B cell (primary cell): ENCODE measurements around the gene SNTG2. TPM values are rescaled to one million over a fixed set of nuclear protein-coding genes. Genes with fewer than 3 reads are reported as not detected.

Experiments
- ATAC-seq: fragments of 200-7000 bp; cut with Tn5 transposase; one replicate; pipeline ENCODE4 v1.10.0; 2021; ENCODE audit warnings: low read depth, mild to moderate bottlenecking, moderate number of reproducible peaks, moderate library complexity
- CTCF ChIA-PET: fragments of 350-600 bp; sonication (Branson Sonifier 250); formaldehyde crosslinking; loops from one replicate; lab custom pipeline; 2021; ENCODE audit warnings: antibody characterized with exemption, inconsistent platforms; lab: Charles Lee
- POLR2A ChIA-PET: fragments of 350-600 bp; sonication (Branson Sonifier 250); formaldehyde crosslinking; loops from one replicate; lab custom pipeline; 2021; ENCODE audit warnings: antibody characterized with exemption; lab: Charles Lee
- DNase-seq: peaks from one replicate; pipeline ENCODE4 v3.0.0; 2013
- H2AFZ ChIP-seq: 2 replicates; pipeline ENCODE4 v1.6.1; 2012; ENCODE audit warnings: mild to moderate bottlenecking, low read depth, low read length; ENCODE audit not compliant: insufficient read depth, poor library complexity, severe bottlenecking
- H3K27ac ChIP-seq, 2 donors: 1 replicate in 1 of 2; 2 replicates in 1 of 2; pipeline ENCODE4 v1.5.1; 2012 to 2013; ENCODE audit warnings: low read length in 2 of 2, mild to moderate bottlenecking in 2 of 2, moderate library complexity in 1 of 2
- H3K27me3 ChIP-seq, 4 experiments: fragments of 200-600 bp in 1 of 4; sonication (generic) in 1 of 4; replicated peaks in 1 of 4; 1 replicate in 2 of 4; 2 replicates in 2 of 4; pipeline versions ENCODE4 v1.6.1 to v1.7.0; 2013 to 2016; ENCODE audit warnings: low read length in 3 of 4, mild to moderate bottlenecking in 2 of 4, mixed read lengths in 1 of 4, moderate library complexity in 1 of 4; ENCODE audit not compliant: insufficient read depth in 4 of 4, control insufficient read depth in 3 of 4; ENCODE audit errors: control extremely low read depth in 1 of 4
- H3K36me3 ChIP-seq, 2 experiments: replicated peaks in 1 of 2; 1 replicate in 1 of 2; 2 replicates in 1 of 2; pipeline versions ENCODE4 v1.6.1 to v1.7.1; 2013; ENCODE audit warnings: low read length in 1 of 2; ENCODE audit not compliant: insufficient read depth in 2 of 2, control insufficient read depth in 1 of 2; ENCODE audit errors: control extremely low read depth in 1 of 2, extremely low read depth in 1 of 2
- H3K4me1 ChIP-seq, 2 donors: fragments of 200-600 bp in 1 of 2; sonication (generic) in 1 of 2; 1 replicate in 1 of 2; 2 replicates in 1 of 2; pipeline versions ENCODE4 v1.5.1 to v1.6.1; 2013 to 2017; ENCODE audit warnings: low read length in 2 of 2; ENCODE audit not compliant: control insufficient read depth in 2 of 2, insufficient read depth in 2 of 2
- H3K4me2 ChIP-seq: replicated peaks from 2 replicates; pipeline ENCODE3; 2012; ENCODE audit warnings: mild to moderate bottlenecking, low read depth, low read length; ENCODE audit not compliant: poor library complexity, severe bottlenecking
- H3K4me3 ChIP-seq, 5 experiments: fragments of 200-600 bp in 1 of 5; sonication (generic) in 1 of 5; 1 replicate in 3 of 5; 2 replicates in 2 of 5; pipeline versions ENCODE4 v1.5.1 to v1.7.0; 2011 to 2016; ENCODE audit warnings: low read length in 4 of 5, mild to moderate bottlenecking in 4 of 5, low read depth in 2 of 5, control low read depth in 1 of 5, moderate library complexity in 1 of 5; ENCODE audit not compliant: insufficient read depth in 1 of 5; ENCODE audit errors: control extremely low read depth in 1 of 5, extremely low read depth in 1 of 5
- H3K79me2 ChIP-seq: fragments of 200-600 bp; sonication (generic); one replicate; pipeline ENCODE4 v1.6.0; 2016; ENCODE audit warnings: low read length; ENCODE audit not compliant: control insufficient read depth, insufficient read depth
- H3K9ac ChIP-seq: fragments of 200-600 bp; sonication (generic); 2 replicates; pipeline ENCODE4 v1.6.1; 2017; ENCODE audit warnings: mild to moderate bottlenecking, low read length, moderate library complexity
- H3K9me3 ChIP-seq, 3 donors: one replicate each; pipeline versions ENCODE4 v1.6.1 to v1.7.1; 2013; ENCODE audit warnings: low read length in 2 of 3; ENCODE audit not compliant: control insufficient read depth in 2 of 3, insufficient read depth in 1 of 3; ENCODE audit errors: control extremely low read depth in 1 of 3
- H4K20me1 ChIP-seq: 2 replicates; pipeline ENCODE4 v1.6.0; 2012; ENCODE audit warnings: mild to moderate bottlenecking, low read length; ENCODE audit not compliant: insufficient read depth, control insufficient read depth, poor library complexity, severe bottlenecking
- H3K27ac Mint-ChIP-seq: one replicate; pipeline ENCODE4 v1.8.0; 2021; ENCODE audit warnings: mixed read lengths
- H3K27me3 Mint-ChIP-seq: one replicate; pipeline ENCODE4 v1.8.0; 2021; ENCODE audit warnings: mixed read lengths
- H3K4me1 Mint-ChIP-seq: one replicate; pipeline ENCODE4 v1.8.0; 2021; ENCODE audit warnings: mixed read lengths
- H3K4me3 Mint-ChIP-seq: one replicate; pipeline ENCODE4 v1.8.0; 2021; ENCODE audit warnings: mixed read lengths
- H3K9me3 Mint-ChIP-seq: one replicate; pipeline ENCODE4 v1.8.0; 2022; ENCODE audit warnings: mixed read lengths; ENCODE audit not compliant: insufficient read depth
- CTCF ChIP-seq: fragments of 200-600 bp; IDR thresholded peaks from one replicate; pipeline ENCODE4 v1.8.0; 2022; ENCODE audit warnings: antibody characterized with exemption, mild to moderate bottlenecking
- EZH2 ChIP-seq: IDR thresholded peaks from 2 replicates; pipeline ENCODE4 v1.6.1; 2012; ENCODE audit warnings: borderline replicate concordance, low read depth, mild to moderate bottlenecking, moderate library complexity, low read length; ENCODE audit not compliant: insufficient read depth, poor library complexity, severe bottlenecking
- WGBS: methylation state at CpG from one replicate; pipeline ENCODE4 v1.1.5; 2013; ENCODE audit warnings: missing lambda C conversion rate; ENCODE audit not compliant: insufficient coverage; 5-methylcytosine and 5-hydroxymethylcytosine counted together
- intact Hi-C: fragments of 100-400 bp; cut with micrococcal nuclease; formaldehyde crosslinking; loops from one replicate; pipeline ENCODE4 v1.10.0; 2022
- polyA plus RNA-seq: library from polyadenylated mRNA; depleted of rRNA; stranded (reverse); fragments of >200 nt; gene quantifications from 2 replicates; pipeline ENCODE4 v1.2.3, GENCODE V29; 2012
- total RNA-seq, 2 donors: library from RNA; stranded (reverse); fragments of 120-200 nt in 1 of 2; gene quantifications; 1 replicate in 1 of 2; 2 replicates in 1 of 2; pipeline versions ENCODE4 v1.2.3 to v1.2.4, GENCODE V29; 2013 to 2022

SNTG2 gene
- total and polyA plus RNA-seq, 2 donors (not counting 1 experiment from before 2014, with no cell fraction given), result 2.1 to 2.4 TPM

GRCh38 chr2:1324884-1325283 is 374.2 kb downstream of the SNTG2 start:
- no peak overlapping the region for H3K4me2 ChIP-seq
- H3K27me3 Mint-ChIP-seq, result no peaks in the 10 kb centered on the region
- H3K4me3 Mint-ChIP-seq, result no peak overlapping the region
- 86% methylated on average over 1 of the region's 2 CpGs for WGBS
- ChIA-PET POLR2A (no interaction called here), CTCF (no interaction called here)
- H3K79me2 ChIP-seq, result no peaks in the 10 kb centered on the region
- H3K27ac ChIP-seq, result no peak overlapping the region
- intact Hi-C loops, result no loop called here
- no peaks in the 10 kb centered on the region for H4K20me1 ChIP-seq
- H3K4me3 ChIP-seq, result no peak overlapping the region
- no peaks in the 10 kb centered on the region for H3K9me3 Mint-ChIP-seq
- H3K27ac Mint-ChIP-seq, result no peak overlapping the region
- no peaks in the 10 kb centered on the region for H3K4me1 ChIP-seq
- no peak overlapping the region for H3K9ac ChIP-seq
- no peaks in the 10 kb centered on the region for H3K4me1 Mint-ChIP-seq
- DNase-seq, result no peak
- no peaks in the 10 kb centered on the region for H3K36me3 ChIP-seq
- peaks cover 0 to 6% (median 0%) of the 10 kb centered on the region in 3 donors for H3K9me3 ChIP-seq
- ATAC-seq, result no peak
- no peak for TF ChIP-seq EZH2
- TF ChIP-seq CTCF, result no peak
- H3K27me3 ChIP-seq, result no peaks in the 10 kb centered on the region
- no peak overlapping the region for H2AFZ ChIP-seq

- Histone ChIP-seq H3K4me1 (no peaks in the 10 kb centered on the region), H4K20me1 (no peaks in the 10 kb centered on the region), H3K4me2 (no peak overlapping the region), H3K36me3 (no peaks in the 10 kb centered on the region), H3K4me3 (no peak overlapping the region), H3K27me3 (no peaks in the 10 kb centered on the region), H3K27ac (no peak overlapping the region), H3K79me2 (no peaks in the 10 kb centered on the region), H3K9ac (no peak overlapping the region), H2AFZ (no peak overlapping the region), H3K9me3 (peaks cover 0 to 1% (median 0%) of the 10 kb centered on the region in 3 donors)
- POLR2A ChIA-PET, result no interaction called here
- Mint-ChIP-seq H3K27ac (no peak overlapping the region), H3K4me1 (no peaks in the 10 kb centered on the region), H3K27me3 (no peaks in the 10 kb centered on the region), H3K4me3 (no peak overlapping the region), H3K9me3 (peaks cover 8% of the 10 kb centered on the region)
- CTCF ChIA-PET, result no interaction called here
- 92% methylated on average over 3 of the region's 5 CpGs for WGBS
- no peak for ATAC-seq
- DNase-seq, result no peak
- intact Hi-C loops, result no loop called here
- TF ChIP-seq CTCF, result no peak
- TF ChIP-seq EZH2, result no peak
Observed at GRCh38 chr2:1328684-1329083, 378.0 kb downstream of the SNTG2 start.
